HEK293 (cell line): Measurements from ENCODE around the gene MGLL.

Source experiments
- CTCF ChIA-PET: fragments of 350-600 bp; formaldehyde crosslinking; extraction: SDS; loops from one replicate; lab custom pipeline; 2021; ENCODE audit warnings: antibody characterized with exemption; lab: Yijun Ruan, JAX
- POLR2A ChIA-PET: fragments of 300-600 bp; formaldehyde crosslinking; extraction: SDS; loops from one replicate; lab custom pipeline; 2020; ENCODE audit warnings: antibody characterized with exemption, inconsistent platforms; lab: Yijun Ruan, JAX
- H3K27ac ChIP-seq: fragments of 200-500 bp; sonication (Bioruptor generic); 2 replicates; pipeline ENCODE4 v1.5.1; 2014; ENCODE audit warnings: low read depth, low read length, control low read depth, inconsistent platforms; ENCODE audit errors: extremely low read depth
- H3K36me3 ChIP-seq, 2 experiments: fragments of 200-500 bp in 1 of 2; sonication (Bioruptor generic) in 1 of 2; 1 replicate in 1 of 2; 2 replicates in 1 of 2; pipeline ENCODE4 v1.5.1; 2014 to 2017; ENCODE audit warnings: inconsistent platforms in 2 of 2, low read length in 2 of 2; ENCODE audit not compliant: control insufficient read depth in 2 of 2, insufficient read depth in 1 of 2
- H3K4me1 ChIP-seq: fragments of 200-500 bp; sonication (Bioruptor generic); 2 replicates; pipeline ENCODE4 v1.5.1; 2014; ENCODE audit warnings: mild to moderate bottlenecking, low read length, inconsistent platforms; ENCODE audit not compliant: control insufficient read depth, insufficient read depth
- H3K4me3 ChIP-seq: 2 replicates; pipeline ENCODE4 v1.5.1; 2011; ENCODE audit warnings: low read depth, mild to moderate bottlenecking, control low read depth, low read length, moderate library complexity
- H3K9me3 ChIP-seq: fragments of 200-500 bp; sonication (Bioruptor generic); 2 replicates; pipeline ENCODE4 v1.5.1; 2014; ENCODE audit warnings: low read depth, low read length, inconsistent platforms; ENCODE audit not compliant: control insufficient read depth, insufficient read depth
- ATF2 ChIP-seq: fragments of 450-650 bp; formaldehyde crosslinking; IDR thresholded peaks from 2 replicates; pipeline ENCODE4 v1.5.1; 2016; ENCODE audit warnings: missing biosample characterization, missing genetic modification characterization, low read depth
- IKZF3 ChIP-seq: fragments of 450-650 bp; IDR thresholded peaks from 2 replicates; pipeline ENCODE4 v1.5.0; 2018; ENCODE audit warnings: missing biosample characterization, mild to moderate bottlenecking, missing genetic modification characterization, moderate library complexity
- KLF10 ChIP-seq: fragments of 450-650 bp; IDR thresholded peaks from 2 replicates; pipeline ENCODE4 v1.5.1; 2018; ENCODE audit warnings: missing biosample characterization, mild to moderate bottlenecking, missing genetic modification characterization
- KLF9 ChIP-seq: fragments of 450-650 bp; formaldehyde crosslinking; IDR thresholded peaks from 2 replicates; pipeline ENCODE4 v1.5.1; 2016; ENCODE audit warnings: missing biosample characterization, missing genetic modification characterization, low read depth
- MEIS1 ChIP-seq: sonication (generic); formaldehyde crosslinking; IDR thresholded peaks from 2 replicates; pipeline ENCODE4 v1.8.1; 2022; ENCODE audit warnings: missing genetic modification reagents, mild to moderate bottlenecking, borderline replicate concordance
- OSR2 ChIP-seq: fragments of 450-650 bp; formaldehyde crosslinking; IDR thresholded peaks from 2 replicates; pipeline ENCODE4 v1.5.1; 2016; ENCODE audit warnings: missing biosample characterization, missing genetic modification characterization
- PATZ1 ChIP-seq: fragments of 450-650 bp; formaldehyde crosslinking; IDR thresholded peaks from 2 replicates; pipeline ENCODE4 v1.5.1; 2016; ENCODE audit warnings: missing biosample characterization, missing genetic modification characterization
- PBX3 ChIP-seq: sonication (generic); formaldehyde crosslinking; IDR thresholded peaks from 2 replicates; pipeline ENCODE4 v1.8.1; 2022; ENCODE audit warnings: mild to moderate bottlenecking, moderate library complexity, missing genetic modification reagents
- SP2 ChIP-seq: fragments of 450-650 bp; formaldehyde crosslinking; IDR thresholded peaks from 2 replicates; pipeline ENCODE4 v1.5.1; 2016; ENCODE audit warnings: missing biosample characterization, missing genetic modification characterization
- TRIM28 ChIP-seq: IDR thresholded peaks from 2 replicates; pipeline ENCODE4 v1.6.1; 2011; ENCODE audit warnings: low read length, control low read depth, borderline replicate concordance
- ZBTB10 ChIP-seq: fragments of 450-650 bp; formaldehyde crosslinking; IDR thresholded peaks from 2 replicates; pipeline ENCODE4 v1.5.1; 2016; ENCODE audit warnings: missing biosample characterization, missing genetic modification characterization
- ZBTB17 ChIP-seq: fragments of 450-650 bp; formaldehyde crosslinking; IDR thresholded peaks from 2 replicates; pipeline ENCODE4 v1.5.1; 2016; ENCODE audit warnings: missing biosample characterization, missing genetic modification characterization
- ZBTB26 ChIP-seq: fragments of 450-650 bp; formaldehyde crosslinking; optimal IDR thresholded peaks from 2 replicates; pipeline ENCODE3; 2016; ENCODE audit warnings: missing biosample characterization, mild to moderate bottlenecking, missing genetic modification characterization
- ZEB2 ChIP-seq: fragments of 450-650 bp; formaldehyde crosslinking; IDR thresholded peaks from 2 replicates; pipeline ENCODE4 v1.5.1; 2016; ENCODE audit warnings: missing biosample characterization, missing genetic modification characterization
- ZNF112 ChIP-seq: fragments of 450-650 bp; formaldehyde crosslinking; IDR thresholded peaks from 2 replicates; pipeline ENCODE4 v1.5.0; 2017; ENCODE audit warnings: missing biosample characterization, missing genetic modification characterization
- ZNF133 ChIP-seq: fragments of 450-650 bp; formaldehyde crosslinking; IDR thresholded peaks from 2 replicates; pipeline ENCODE4 v1.5.1; 2016; ENCODE audit warnings: missing biosample characterization, missing genetic modification characterization
- ZNF174 ChIP-seq: fragments of 450-650 bp; formaldehyde crosslinking; IDR thresholded peaks from 2 replicates; pipeline ENCODE4 v1.5.0; 2017; ENCODE audit warnings: missing biosample characterization, mild to moderate bottlenecking, missing genetic modification characterization
- ZNF2 ChIP-seq: fragments of 450-650 bp; formaldehyde crosslinking; IDR thresholded peaks from 2 replicates; pipeline ENCODE4 v1.5.1; 2016; ENCODE audit warnings: missing biosample characterization, missing genetic modification characterization
- ZNF341 ChIP-seq: fragments of 450-650 bp; formaldehyde crosslinking; IDR thresholded peaks from 2 replicates; pipeline ENCODE4; 2016; ENCODE audit warnings: low read depth, missing biosample characterization, missing genetic modification characterization
- ZNF394 ChIP-seq: fragments of 450-650 bp; formaldehyde crosslinking; IDR thresholded peaks from 2 replicates; pipeline ENCODE4 v1.5.1; 2016; ENCODE audit warnings: missing biosample characterization, missing genetic modification characterization, mild to moderate bottlenecking, moderate library complexity, borderline replicate concordance
- ZNF473 ChIP-seq: fragments of 450-650 bp; formaldehyde crosslinking; IDR thresholded peaks from 2 replicates; pipeline ENCODE4 v1.5.1; 2017; ENCODE audit warnings: missing biosample characterization, missing genetic modification characterization
- ZNF555 ChIP-seq: fragments of 450-650 bp; formaldehyde crosslinking; conservative IDR thresholded peaks from 2 replicates; pipeline ENCODE4 v1.5.1; 2017; ENCODE audit warnings: missing biosample characterization, mild to moderate bottlenecking, missing genetic modification characterization, inconsistent platforms
- ZNF580 ChIP-seq: fragments of 450-650 bp; formaldehyde crosslinking; IDR thresholded peaks from 2 replicates; pipeline ENCODE4 v1.5.1; 2016; ENCODE audit warnings: missing biosample characterization, missing genetic modification characterization
- ZNF621 ChIP-seq: fragments of 450-650 bp; formaldehyde crosslinking; IDR thresholded peaks from 2 replicates; pipeline ENCODE4 v1.5.1; 2017; ENCODE audit warnings: missing biosample characterization, missing genetic modification characterization
- ZNF677 ChIP-seq: fragments of 450-650 bp; IDR thresholded peaks from 2 replicates; pipeline ENCODE4 v1.5.0; 2018; ENCODE audit warnings: missing biosample characterization, mild to moderate bottlenecking, missing genetic modification characterization, moderate library complexity
- ZNF785 ChIP-seq: fragments of 450-650 bp; formaldehyde crosslinking; IDR thresholded peaks from 2 replicates; pipeline ENCODE4 v1.5.1; 2016; ENCODE audit warnings: missing biosample characterization, missing genetic modification characterization
- ZNF843 ChIP-seq: fragments of 450-650 bp; formaldehyde crosslinking; IDR thresholded peaks from 2 replicates; pipeline ENCODE4 v1.5.1; 2016; ENCODE audit warnings: missing biosample characterization, missing genetic modification characterization
- ZSCAN5A ChIP-seq: fragments of 450-650 bp; formaldehyde crosslinking; IDR thresholded peaks from 2 replicates; pipeline ENCODE4 v1.5.1; 2016; ENCODE audit warnings: missing biosample characterization, missing genetic modification characterization

The MGLL gene

GRCh38 chr3:127822041-127822681 lies at the start of gene MGLL:
MGLL (minus strand) TSS chr3:127822515; CDS start chr3:127822318, 197 bp downstream.
- H3K4me1 ChIP-seq: 0 out of 2 replicates have a peak, but pooled peaks cover 2% of the 10 kb centered on the region
- peak within 1 kb of the TSS; percentile 61 for H3K4me3 ChIP-seq
- ChIA-PET POLR2A (interaction anchor here (1.4 to 1.5 kb wide), 2 partner anchors 31 to 33 kb away, joined by 3 to 4 read pairs; no protein-coding TSS in a partner anchor), CTCF (interaction anchor here (0.7 kb wide), 2 partner anchors 126 to 908 kb away, joined by 3 read pairs; no protein-coding TSS in a partner anchor)
- H3K9me3 ChIP-seq: no peaks in the 10 kb centered on the region
- peak within 1 kb of the TSS; percentile 17; the same call in 1 of the 2 replicates for H3K27ac ChIP-seq
- no peaks in the 10 kb centered on the region for H3K36me3 ChIP-seq
- TF ChIP-seq ZNF677 (no peak), ZNF394 (tag by site-specific recombination) (no peak), ZEB2 (tag by site-specific recombination) (0 out of 2 replicates have a peak, but pooled peaks have one; percentile 39), OSR2 (tag by site-specific recombination) (no peak), ZNF580 (tag by site-specific recombination) (no peak), PBX3 (CRISPR knock-in tag) (no peak), ZNF341 (tag by site-specific recombination) (peak; percentile 83), ZNF555 (tag by site-specific recombination) (no peak), ZSCAN5A (tag by site-specific recombination) (no peak), ZNF785 (tag by site-specific recombination) (no peak), ZNF621 (no peak), ZNF473 (tag by site-specific recombination) (no peak), ZBTB17 (tag by site-specific recombination) (peak; percentile 42; the same call in 1 of the 2 replicates), ATF2 (tag by site-specific recombination) (no peak), ZNF133 (tag by site-specific recombination) (no peak), ZBTB26 (no peak), SP2 (tag by site-specific recombination) (0 out of 2 replicates have a peak, but pooled peaks have one; percentile 9), IKZF3 (tag by site-specific recombination) (0 out of 2 replicates have a peak, but pooled peaks have one; percentile 24), KLF10 (tag by site-specific recombination) (no peak), ZBTB10 (no peak), PATZ1 (no peak), ZNF2 (tag by site-specific recombination) (no peak), TRIM28 (no peak), ZNF843 (tag by site-specific recombination) (no peak), KLF9 (tag by site-specific recombination) (no peak), MEIS1 (CRISPR knock-in tag) (no peak), ZNF174 (tag by site-specific recombination) (no peak), ZNF112 (tag by site-specific recombination) (no peak)
